Neural progenitor cell (in vitro differentiated cells): ENCODE data around the gene OPCML. TPM values are rescaled to one million over a fixed set of nuclear protein-coding genes. Genes with fewer than 3 reads are reported as not detected.
A peak's percentile ranks its signal among the peaks of the same experiment; 100 is the strongest.

Experiments used
- DNase-seq: peaks from one replicate; pipeline ENCODE4 v3.0.0-alpha.2; 2016; ENCODE audit warnings: low spot score
- H2AFZ ChIP-seq: fragments of 200-600 bp; sonication (generic); replicated peaks from 2 replicates; pipeline ENCODE4 v1.6.1; 2016; ENCODE audit warnings: antibody characterized with exemption
- H3F3A ChIP-seq: fragments of 200-600 bp; sonication (generic); 2 replicates; pipeline ENCODE4 v1.6.1; 2016; ENCODE audit warnings: antibody characterized with exemption, low read depth
- H3K27ac ChIP-seq: fragments of 200-600 bp; sonication (generic); 2 replicates; pipeline ENCODE4 v1.5.1; 2016; ENCODE audit warnings: mild to moderate bottlenecking
- H3K27me3 ChIP-seq: fragments of 200-600 bp; sonication (generic); 2 replicates; pipeline ENCODE4 v1.6.1; 2016; ENCODE audit warnings: mild to moderate bottlenecking, moderate library complexity
- H3K36me3 ChIP-seq: fragments of 200-600 bp; sonication (generic); 2 replicates; pipeline ENCODE4 v1.5.1; 2016
- H3K4me1 ChIP-seq: fragments of 200-600 bp; sonication (generic); 2 replicates; pipeline ENCODE4 v1.6.1; 2016; ENCODE audit warnings: mixed run types
- H3K4me2 ChIP-seq: fragments of 200-600 bp; sonication (generic); 2 replicates; pipeline ENCODE4 v1.6.1; 2016
- H3K4me3 ChIP-seq: fragments of 200-600 bp; sonication (generic); 2 replicates; pipeline ENCODE4 v1.5.1; 2016
- H3K79me2 ChIP-seq: fragments of 200-600 bp; sonication (generic); 2 replicates; pipeline ENCODE4 v1.6.1; 2016; ENCODE audit warnings: low read depth
- H3K9ac ChIP-seq: fragments of 200-600 bp; sonication (generic); 2 replicates; pipeline ENCODE4 v1.6.1; 2016
- H3K9me3 ChIP-seq: fragments of 200-600 bp; sonication (generic); 2 replicates; pipeline ENCODE4 v1.5.1; 2016; ENCODE audit warnings: low read depth
- H4K20me1 ChIP-seq: fragments of 200-600 bp; sonication (generic); 2 replicates; pipeline ENCODE4 v1.6.1; 2016; ENCODE audit warnings: low read depth
- H3K27ac Mint-ChIP-seq: 3 replicates; pipeline ENCODE4 v1.8.0; 2021; ENCODE audit warnings: mixed read lengths
- H3K27me3 Mint-ChIP-seq: 2 replicates; pipeline ENCODE4 v1.8.0; 2022; ENCODE audit warnings: low read depth, mild to moderate bottlenecking, inconsistent platforms, moderate library complexity, mixed read lengths; ENCODE audit not compliant: insufficient read depth
- H3K36me3 Mint-ChIP-seq: 3 replicates; pipeline ENCODE4 v1.8.0; 2021; ENCODE audit warnings: mixed read lengths
- H3K4me1 Mint-ChIP-seq: 3 replicates; pipeline ENCODE4 v1.8.0; 2021; ENCODE audit warnings: mixed read lengths
- H3K4me3 Mint-ChIP-seq: 3 replicates; pipeline ENCODE4 v1.8.0; 2021; ENCODE audit warnings: mild to moderate bottlenecking, moderate library complexity, mixed read lengths
- H3K9me3 Mint-ChIP-seq: 3 replicates; pipeline ENCODE4 v1.8.0; 2020; ENCODE audit warnings: mixed read lengths
- EZH2 ChIP-seq: fragments of 200-600 bp; sonication (generic); IDR thresholded peaks from 2 replicates; pipeline ENCODE4 v1.6.1; 2017; ENCODE audit warnings: antibody characterized with exemption, mild to moderate bottlenecking, moderate library complexity
- EZH2phosphoT487 ChIP-seq: fragments of 200-600 bp; sonication (generic); IDR thresholded peaks from 2 replicates; pipeline ENCODE4 v1.6.1; 2017; ENCODE audit warnings: antibody characterized with exemption
- total RNA-seq: library from RNA; depleted of rRNA; stranded (reverse); fragments of >200 nt; gene quantifications from 2 replicates; pipeline ENCODE4 v1.2.3, GENCODE V29; 2015; ENCODE audit warnings: low replicate concordance
- TF ChIP-seq, protein P1 (sequence below): fragments of 200-600 bp; sonication (generic); IDR thresholded peaks from 2 replicates; pipeline ENCODE4 v1.5.1; 2017; ENCODE audit warnings: antibody characterized with exemption, mild to moderate bottlenecking

The OPCML gene
- total RNA-seq, 1 donor from 2014 or later, result 0.02 TPM

DNA sequence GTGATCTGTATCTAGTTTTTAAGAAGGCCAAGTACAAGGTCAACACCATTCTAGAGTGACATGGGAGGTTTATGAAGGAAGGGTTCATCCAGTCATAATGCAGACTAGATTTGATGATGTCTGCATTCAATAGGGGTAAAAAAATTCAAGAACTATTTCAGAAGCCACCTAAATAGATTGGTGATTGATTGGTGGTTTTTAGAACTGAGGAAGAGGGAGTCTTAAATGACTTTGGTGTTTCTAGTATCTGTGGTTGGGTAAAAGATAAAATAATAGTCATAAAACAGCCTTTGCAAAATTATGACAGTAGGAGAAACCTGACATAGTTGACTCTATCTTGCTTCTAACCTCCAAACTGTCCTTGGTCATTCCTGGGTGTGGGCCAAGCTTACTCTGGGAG, 114.1 kb downstream of the OPCML start:
- no peak overlapping the region for H3K27ac Mint-ChIP-seq

GRCh38 chr11:133414506-133414905, 117.8 kb downstream of the OPCML start:
- Histone ChIP-seq H3K79me2 (no peaks in the 10 kb centered on the region), H3K4me3 (no peak overlapping the region), H3K27ac (no peak overlapping the region), H3K4me2 (no peak overlapping the region), H3K9ac (no peak overlapping the region), H3K36me3 (no peaks in the 10 kb centered on the region), H4K20me1 (no peaks in the 10 kb centered on the region), H3K9me3 (no peaks in the 10 kb centered on the region), H3K27me3 (no peaks in the 10 kb centered on the region), H3F3A (no peaks in the 10 kb centered on the region), H2AFZ (no peak overlapping the region), H3K4me1 (peaks cover 22% of the 10 kb centered on the region)
- peak; percentile 63 for DNase-seq
- Mint-ChIP-seq H3K4me1 (peaks cover 20% of the 10 kb centered on the region), H3K4me3 (no peak overlapping the region), H3K27me3 (peaks cover 8% of the 10 kb centered on the region), H3K27ac (peak overlapping the region; percentile 83), H3K36me3 (no peaks in the 10 kb centered on the region), H3K9me3 (no peaks in the 10 kb centered on the region)
- TF ChIP-seq EZH2phosphoT487 (no peak), EZH2 (no peak)
- TF ChIP-seq, protein P1, sequence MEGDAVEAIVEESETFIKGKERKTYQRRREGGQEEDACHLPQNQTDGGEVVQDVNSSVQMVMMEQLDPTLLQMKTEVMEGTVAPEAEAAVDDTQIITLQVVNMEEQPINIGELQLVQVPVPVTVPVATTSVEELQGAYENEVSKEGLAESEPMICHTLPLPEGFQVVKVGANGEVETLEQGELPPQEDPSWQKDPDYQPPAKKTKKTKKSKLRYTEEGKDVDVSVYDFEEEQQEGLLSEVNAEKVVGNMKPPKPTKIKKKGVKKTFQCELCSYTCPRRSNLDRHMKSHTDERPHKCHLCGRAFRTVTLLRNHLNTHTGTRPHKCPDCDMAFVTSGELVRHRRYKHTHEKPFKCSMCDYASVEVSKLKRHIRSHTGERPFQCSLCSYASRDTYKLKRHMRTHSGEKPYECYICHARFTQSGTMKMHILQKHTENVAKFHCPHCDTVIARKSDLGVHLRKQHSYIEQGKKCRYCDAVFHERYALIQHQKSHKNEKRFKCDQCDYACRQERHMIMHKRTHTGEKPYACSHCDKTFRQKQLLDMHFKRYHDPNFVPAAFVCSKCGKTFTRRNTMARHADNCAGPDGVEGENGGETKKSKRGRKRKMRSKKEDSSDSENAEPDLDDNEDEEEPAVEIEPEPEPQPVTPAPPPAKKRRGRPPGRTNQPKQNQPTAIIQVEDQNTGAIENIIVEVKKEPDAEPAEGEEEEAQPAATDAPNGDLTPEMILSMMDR, result no peak

More for the DNA sequence above, 114.1 kb downstream of the OPCML start:
- DNase-seq, result no peak
- Mint-ChIP-seq H3K4me3 (no peak overlapping the region), H3K27me3 (peaks cover 3% of the 10 kb centered on the region), H3K36me3 (no peaks in the 10 kb centered on the region), H3K4me1 (peaks cover 11% of the 10 kb centered on the region), H3K9me3 (no peaks in the 10 kb centered on the region)
- H3K4me1 ChIP-seq, result peaks cover 22% of the 10 kb centered on the region
- no peaks in the 10 kb centered on the region for H3K27me3 ChIP-seq
- H2AFZ ChIP-seq, result no peak overlapping the region
- no peaks in the 10 kb centered on the region for H3K9me3 ChIP-seq
- H3K36me3 ChIP-seq, result no peaks in the 10 kb centered on the region
- no peaks in the 10 kb centered on the region for H3F3A ChIP-seq
- H3K27ac ChIP-seq, result no peak overlapping the region
- no peak overlapping the region for H3K4me2 ChIP-seq
- TF ChIP-seq EZH2phosphoT487, result no peak
- TF ChIP-seq, protein P1, result no peak
- TF ChIP-seq EZH2, result no peak
- no peaks in the 10 kb centered on the region for H4K20me1 ChIP-seq
- no peak overlapping the region for H3K4me3 ChIP-seq
- no peak overlapping the region for H3K9ac ChIP-seq
- no peaks in the 10 kb centered on the region for H3K79me2 ChIP-seq

DNA sequence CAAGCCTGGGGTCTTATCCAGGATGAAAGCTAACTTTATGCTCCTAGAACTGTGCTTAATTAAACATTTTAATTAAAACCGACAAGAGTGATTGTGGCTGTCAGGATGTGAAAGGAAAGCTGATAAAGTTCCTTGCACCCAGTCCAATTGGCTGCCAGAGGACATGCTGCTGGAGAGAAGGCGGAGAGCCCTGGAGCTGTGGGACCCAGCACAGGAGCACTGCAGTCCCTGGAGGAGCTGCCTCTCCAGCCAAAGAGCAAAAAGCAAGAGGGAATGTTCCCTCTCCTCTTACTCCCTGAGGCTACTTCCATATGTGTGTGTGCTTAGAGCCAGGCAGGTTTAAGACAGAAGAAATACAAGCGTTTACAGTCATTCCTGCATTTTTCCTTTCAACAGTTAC, 118.6 kb downstream of the OPCML start:
- H3K9ac ChIP-seq, result no peak overlapping the region
- no peak for TF ChIP-seq EZH2
- no peaks in the 10 kb centered on the region for H3K36me3 ChIP-seq
- no peaks in the 10 kb centered on the region for H3K27me3 ChIP-seq
- H3K9me3 ChIP-seq, result no peaks in the 10 kb centered on the region
- Mint-ChIP-seq H3K27ac (no peak overlapping the region), H3K36me3 (no peaks in the 10 kb centered on the region), H3K4me3 (no peak overlapping the region), H3K9me3 (no peaks in the 10 kb centered on the region), H3K27me3 (peaks cover 8% of the 10 kb centered on the region), H3K4me1 (peaks cover 20% of the 10 kb centered on the region)
- no peaks in the 10 kb centered on the region for H3F3A ChIP-seq
- no peak overlapping the region for H3K4me3 ChIP-seq
- no peaks in the 10 kb centered on the region for H4K20me1 ChIP-seq
- H3K4me1 ChIP-seq, result peaks cover 22% of the 10 kb centered on the region
- H3K27ac ChIP-seq, result no peak overlapping the region
- no peaks in the 10 kb centered on the region for H3K79me2 ChIP-seq
- H3K4me2 ChIP-seq, result no peak overlapping the region
- peak overlapping the region; percentile 14 for H2AFZ ChIP-seq
- no peak for DNase-seq

DNA sequence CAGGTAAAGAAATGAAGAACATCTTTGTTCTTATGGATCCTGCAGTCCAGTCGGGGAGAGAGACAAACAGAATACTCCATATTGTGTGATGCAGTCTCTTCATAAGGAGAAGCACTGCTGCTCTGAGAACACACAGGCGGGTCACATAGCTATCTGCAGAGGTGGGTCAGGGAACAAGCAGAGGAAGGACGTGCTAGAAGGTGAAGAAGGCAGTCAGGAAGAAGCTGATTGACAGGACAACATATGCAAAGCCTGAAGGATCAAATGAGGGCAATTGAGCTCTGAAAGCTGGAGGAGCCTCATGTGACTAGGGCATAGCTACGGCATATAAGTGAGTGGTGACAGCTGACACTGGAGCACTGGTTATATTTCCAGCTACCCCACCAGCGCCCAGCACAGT, 122.5 kb downstream of the OPCML start:
- no peaks in the 10 kb centered on the region for H4K20me1 ChIP-seq
- no peak overlapping the region for H2AFZ ChIP-seq
- no peaks in the 10 kb centered on the region for H3K79me2 ChIP-seq
- Mint-ChIP-seq H3K27me3 (peaks cover 5% of the 10 kb centered on the region), H3K4me3 (no peak overlapping the region), H3K4me1 (peaks cover 15% of the 10 kb centered on the region), H3K27ac (no peak overlapping the region), H3K9me3 (no peaks in the 10 kb centered on the region), H3K36me3 (no peaks in the 10 kb centered on the region)
- H3K9me3 ChIP-seq, result no peaks in the 10 kb centered on the region
- no peak for DNase-seq
- no peak overlapping the region for H3K4me2 ChIP-seq
- TF ChIP-seq EZH2phosphoT487 (no peak), EZH2 (no peak)
- TF ChIP-seq, protein P1, result no peak
- no peaks in the 10 kb centered on the region for H3K27me3 ChIP-seq
- no peak overlapping the region for H3K27ac ChIP-seq
- H3K9ac ChIP-seq, result no peak overlapping the region
- no peaks in the 10 kb centered on the region for H3F3A ChIP-seq
- no peak overlapping the region for H3K4me3 ChIP-seq
- no peaks in the 10 kb centered on the region for H3K36me3 ChIP-seq
- H3K4me1 ChIP-seq, result peaks cover 10% of the 10 kb centered on the region
